ENCODE results near the gene NDUFS2. TPM values are rescaled to one million over a fixed set of nuclear protein-coding genes. Genes with fewer than 3 reads are reported as not detected.

NDUFS2 gene
- 100 to 1,000 TPM; 169 to 198 TPM for total RNA-seq
- long read RNA-seq, transcript NDUFS2-202 (13 exons, 2,064 nt): major isoform, 5 of 531 reads
- long read RNA-seq, partial matches to known transcripts: 487 of 531 reads
- long read RNA-seq, other reads (novel, unspliced or antisense): 39 of 531 reads

DNA sequence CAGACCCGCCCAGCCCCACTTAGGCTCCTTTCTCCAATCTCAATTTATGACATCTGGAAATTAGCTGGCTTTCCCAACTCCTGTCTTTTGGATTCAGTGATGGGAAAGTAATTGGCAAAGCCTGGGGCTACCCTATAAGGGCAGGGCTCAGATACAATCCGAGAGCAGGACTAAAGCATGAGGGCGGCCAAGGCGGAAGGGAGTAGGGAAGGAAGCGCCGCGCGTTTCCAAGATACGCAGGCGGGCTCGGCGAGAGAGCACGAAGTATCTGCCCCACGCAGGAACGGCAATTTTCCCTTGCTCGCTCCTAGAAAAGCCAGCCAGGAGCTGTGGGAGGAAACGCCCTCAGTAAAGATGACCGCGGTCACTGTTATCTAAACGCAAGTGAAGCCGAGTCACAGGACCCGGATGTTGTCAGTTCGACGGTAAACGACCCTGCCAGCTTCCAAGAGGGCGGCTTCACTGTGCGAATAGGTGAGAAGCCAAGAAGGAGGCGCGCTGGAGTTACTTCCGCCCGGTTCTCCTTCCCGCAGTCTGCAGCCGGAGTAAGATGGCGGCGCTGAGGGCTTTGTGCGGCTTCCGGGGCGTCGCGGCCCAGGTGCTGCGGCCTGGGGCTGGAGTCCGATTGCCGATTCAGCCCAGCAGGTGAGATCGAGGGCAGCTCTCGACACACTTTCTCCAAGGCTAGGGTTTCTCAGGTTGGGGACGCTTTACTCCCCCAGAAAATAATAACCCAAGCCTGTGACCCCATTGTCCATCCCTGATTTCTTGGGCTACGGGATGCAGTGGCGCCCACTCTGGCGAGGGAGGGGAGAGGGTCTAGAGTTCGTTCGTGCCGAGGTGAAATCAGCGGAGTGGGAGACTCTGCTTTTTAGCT, at the start of gene NDUFS2:
TSS of gene NDUFS2 (plus strand) at position 532 of the 877 bp plus-strand sequence. CDS start at position 551, 19 bp downstream.
- ATAC-seq: peak; percentile 85 to 89

GRCh38 chr1:161153176-161153575, 49.0 kb upstream of the NDUFS2 start:
- no peak for DNase-seq
- intact Hi-C loops (cut with DNase I): no loop called here
- ATAC-seq: no peak

More for the DNA sequence above, at the start of gene NDUFS2:
- DNase-seq: peak; percentile 98
- intact Hi-C loops (cut with DNase I): no loop called here

DNA sequence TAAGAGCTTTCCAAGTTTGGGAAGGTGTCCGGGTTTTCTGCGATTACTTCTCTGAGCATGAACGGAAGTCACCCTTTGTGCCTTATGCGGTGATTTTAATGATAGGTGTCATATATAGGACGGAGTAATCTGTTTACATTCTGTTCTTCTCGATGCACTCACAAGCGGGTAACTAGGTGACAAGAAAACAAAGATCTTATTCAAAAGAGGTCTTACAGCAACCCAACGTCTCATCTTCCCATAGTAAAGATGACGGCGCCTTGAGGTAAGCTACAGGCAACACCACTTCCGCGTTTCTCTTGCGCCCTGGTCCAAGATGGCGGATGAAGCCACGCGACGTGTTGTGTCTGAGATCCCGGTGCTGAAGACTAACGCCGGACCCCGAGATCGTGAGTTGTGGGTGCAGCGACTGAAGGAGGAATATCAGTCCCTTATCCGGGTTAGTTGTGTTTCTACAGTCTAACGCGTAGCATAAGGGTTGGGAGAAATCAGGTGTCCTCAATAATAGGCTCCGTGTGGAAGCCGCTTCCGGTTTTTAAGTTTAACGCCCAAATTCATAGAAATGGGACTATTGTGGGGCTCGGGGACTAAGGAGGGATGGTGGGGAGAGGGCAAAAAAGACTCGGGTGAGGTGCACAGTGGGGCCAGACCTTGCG, 48.4 kb upstream of the NDUFS2 start, which contains the start of gene UFC1:
TSS of gene UFC1 (plus strand) at position 297 of the 656 bp plus-strand sequence. CDS start at position 317, 20 bp downstream.
- ATAC-seq (peak; percentile 93 to 96), DNase-seq (peak; percentile 86)
- intact Hi-C loops (cut with DNase I): no loop called here

DNA sequence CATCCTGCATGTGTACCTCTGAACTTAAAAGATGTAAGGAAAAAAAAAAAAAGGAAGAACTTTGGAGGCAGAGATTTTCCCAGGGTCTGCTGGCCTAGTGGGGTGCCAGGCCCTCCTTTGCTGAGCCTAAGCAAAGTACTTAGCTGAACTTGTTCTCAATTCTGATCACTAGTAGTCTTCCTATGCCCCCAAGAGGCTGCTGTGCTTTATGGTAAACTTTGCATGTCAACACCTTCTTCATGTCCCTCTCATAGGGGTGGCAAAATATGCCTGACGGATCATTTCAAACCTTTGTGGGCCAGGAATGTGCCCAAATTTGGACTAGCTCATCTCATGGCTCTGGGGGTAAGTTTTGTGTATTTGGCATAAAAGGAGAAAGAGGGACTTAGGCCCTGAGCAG, 44.3 kb upstream of the NDUFS2 start:
- intact Hi-C loops (cut with DNase I): no loop called here
- DNase-seq: no peak
- no peak for ATAC-seq

DNA sequence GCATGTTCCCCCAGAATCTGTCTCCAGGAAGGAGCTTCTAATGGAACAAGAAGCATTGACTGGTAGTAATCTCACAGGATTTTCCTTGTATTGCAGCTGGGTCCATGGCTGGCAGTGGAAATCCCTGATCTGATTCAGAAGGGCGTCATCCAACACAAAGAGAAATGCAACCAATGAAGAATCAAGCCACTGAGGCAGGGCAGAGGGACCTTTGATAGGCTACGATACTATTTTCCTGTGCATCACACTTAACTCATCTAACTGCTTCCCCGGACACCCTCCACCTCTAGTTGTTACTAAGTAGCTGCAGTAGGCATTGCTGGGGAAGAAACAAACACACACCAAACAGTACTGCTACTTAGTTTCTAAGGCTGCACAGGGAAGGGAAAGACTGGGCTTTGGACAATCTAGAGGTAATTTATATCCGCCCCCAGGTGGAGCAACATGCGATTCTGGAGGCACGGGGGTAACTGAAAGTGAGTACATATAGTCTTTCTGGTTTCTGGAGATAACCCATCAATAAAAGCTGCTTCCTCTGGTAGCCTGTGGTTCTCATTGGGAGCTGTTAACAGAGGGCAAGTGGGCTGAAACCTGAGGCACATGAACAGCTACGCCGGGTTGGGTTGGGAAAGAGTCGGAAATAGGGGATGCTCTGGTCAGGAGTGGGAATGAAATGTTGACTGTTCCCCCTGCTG, 43.7 kb upstream of the NDUFS2 start:
- intact Hi-C loops (cut with DNase I): no loop called here
- ATAC-seq: no peak

DNA sequence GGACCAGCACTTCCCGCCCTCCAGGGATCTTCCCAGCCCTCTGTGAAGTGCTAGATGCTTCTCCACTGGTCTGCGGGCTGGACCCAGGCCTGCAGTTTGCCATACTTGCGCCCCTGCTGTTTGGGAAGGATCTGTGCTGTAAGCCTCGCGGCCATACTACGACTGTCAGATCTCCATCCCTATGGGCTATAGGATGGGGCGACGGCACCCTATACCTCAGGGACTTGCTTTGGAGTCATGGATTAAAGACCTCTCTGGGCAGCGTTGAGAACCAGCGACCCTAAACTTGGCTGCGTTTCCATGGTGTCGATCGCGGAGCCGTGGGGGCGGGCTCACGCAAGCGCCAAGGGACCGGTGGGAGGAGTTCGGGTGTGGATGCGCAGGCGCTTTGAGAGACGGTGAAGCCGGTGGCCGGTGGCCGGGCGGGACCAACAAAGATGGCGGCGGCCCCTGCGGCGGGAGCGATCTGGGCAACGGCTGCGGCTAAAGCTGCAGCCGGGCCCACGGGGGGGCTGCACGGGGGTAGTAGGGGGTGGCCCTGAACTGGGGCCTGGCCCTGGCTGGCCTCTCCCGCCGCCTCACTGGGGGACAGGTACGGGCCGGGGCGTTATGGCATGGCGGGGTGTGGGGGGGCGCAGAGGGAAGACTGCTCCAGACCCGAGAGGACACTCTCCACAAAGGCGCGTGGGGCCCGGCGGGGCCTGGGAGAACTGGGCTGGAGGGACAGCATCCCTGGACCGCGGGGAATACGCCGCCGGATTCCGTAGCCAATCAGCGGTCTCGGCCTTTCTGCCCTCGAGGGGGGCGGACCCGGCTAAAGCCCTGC, 42.9 kb upstream of the NDUFS2 start, which contains the start of gene USP21:
TSS of gene USP21 (plus strand) at position 414 of the 826 bp plus-strand sequence. CDS start 1,141 bp downstream, outside the sequence.
- intact Hi-C loops (cut with DNase I): no loop called here
- ATAC-seq (peak; percentile 96), DNase-seq (peak; percentile 95)

More for the DNA sequence above, 43.7 kb upstream of the NDUFS2 start:
- peak; percentile 5 for DNase-seq

GRCh38 chr1:161159913-161160243, 42.3 kb upstream of the NDUFS2 start:
- no peak for ATAC-seq
- intact Hi-C loops (cut with DNase I): no loop called here
- DNase-seq: peak; percentile 13

GRCh38 chr1:161160671-161161145, 41.5 kb upstream of the NDUFS2 start:
- ATAC-seq (no peak), DNase-seq (peak; percentile 21)
- intact Hi-C loops (cut with DNase I): no loop called here

- intact Hi-C loops (cut with DNase I): no loop called here
- peak; percentile 12 for DNase-seq
- no peak for ATAC-seq
These were observed 40.5 kb upstream of the NDUFS2 start for GRCh38 chr1:161161652-161162051.

DNA sequence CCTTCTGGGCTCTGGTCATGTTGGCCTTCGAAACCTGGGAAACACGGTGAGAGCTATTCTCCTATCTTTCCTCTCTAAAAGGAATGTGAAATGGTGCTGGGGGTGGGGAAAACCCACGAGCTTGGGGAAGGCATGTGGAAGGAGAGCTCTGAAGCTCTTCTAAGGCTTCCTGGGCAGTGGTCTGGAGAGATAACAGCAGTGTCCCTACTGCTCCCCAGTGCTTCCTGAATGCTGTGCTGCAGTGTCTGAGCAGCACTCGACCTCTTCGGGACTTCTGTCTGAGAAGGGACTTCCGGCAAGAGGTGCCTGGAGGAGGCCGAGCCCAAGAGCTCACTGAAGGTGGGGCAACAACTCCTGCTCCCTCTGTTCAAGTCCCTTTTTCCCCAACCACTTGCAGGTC, 40.1 kb upstream of the NDUFS2 start:
- DNase-seq (peak; percentile 17), ATAC-seq (no peak)
- intact Hi-C loops (cut with DNase I): no loop called here

GRCh38 chr1:161162806-161163205, 39.4 kb upstream of the NDUFS2 start:
- intact Hi-C loops (cut with DNase I): no loop called here
- DNase-seq (peak; percentile 8), ATAC-seq (no peak)

GRCh38 chr1:161163793-161164192, 38.4 kb upstream of the NDUFS2 start:
- DNase-seq: peak; percentile 14
- ATAC-seq: no peak
- intact Hi-C loops (cut with DNase I): no loop called here

DNA sequence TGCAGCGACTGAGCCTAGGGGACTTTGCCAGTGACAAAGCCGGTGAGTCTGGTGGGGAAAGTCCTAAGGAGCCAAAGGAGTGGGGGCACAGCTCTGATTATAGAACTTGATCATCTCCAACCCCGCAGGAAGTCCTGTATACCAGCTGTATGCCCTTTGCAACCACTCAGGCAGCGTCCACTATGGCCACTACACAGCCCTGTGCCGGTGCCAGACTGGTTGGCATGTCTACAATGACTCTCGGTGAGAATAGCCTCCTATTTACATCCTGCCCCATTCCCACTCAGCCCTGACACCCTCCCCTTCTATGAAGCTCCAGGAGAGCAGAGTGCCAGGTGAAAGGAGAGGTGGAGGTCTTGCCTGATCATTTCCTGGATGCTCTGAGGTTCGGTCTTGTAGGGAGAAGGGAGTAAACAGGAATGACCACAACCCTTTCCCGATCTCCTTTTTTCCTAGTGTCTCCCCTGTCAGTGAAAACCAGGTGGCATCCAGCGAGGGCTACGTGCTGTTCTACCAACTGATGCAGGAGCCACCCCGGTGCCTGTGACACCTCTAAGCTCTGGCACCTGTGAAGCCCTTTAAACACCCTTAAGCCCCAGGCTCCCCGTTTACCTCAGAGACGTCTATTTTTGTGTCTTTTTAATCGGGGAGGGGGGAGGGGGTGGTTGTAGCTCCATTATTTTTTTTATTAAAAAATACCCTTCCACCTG, 37.1 kb upstream of the NDUFS2 start:
- peak; percentile 18 for DNase-seq
- ATAC-seq: no peak
- intact Hi-C loops (cut with DNase I): no loop called here

DNA sequence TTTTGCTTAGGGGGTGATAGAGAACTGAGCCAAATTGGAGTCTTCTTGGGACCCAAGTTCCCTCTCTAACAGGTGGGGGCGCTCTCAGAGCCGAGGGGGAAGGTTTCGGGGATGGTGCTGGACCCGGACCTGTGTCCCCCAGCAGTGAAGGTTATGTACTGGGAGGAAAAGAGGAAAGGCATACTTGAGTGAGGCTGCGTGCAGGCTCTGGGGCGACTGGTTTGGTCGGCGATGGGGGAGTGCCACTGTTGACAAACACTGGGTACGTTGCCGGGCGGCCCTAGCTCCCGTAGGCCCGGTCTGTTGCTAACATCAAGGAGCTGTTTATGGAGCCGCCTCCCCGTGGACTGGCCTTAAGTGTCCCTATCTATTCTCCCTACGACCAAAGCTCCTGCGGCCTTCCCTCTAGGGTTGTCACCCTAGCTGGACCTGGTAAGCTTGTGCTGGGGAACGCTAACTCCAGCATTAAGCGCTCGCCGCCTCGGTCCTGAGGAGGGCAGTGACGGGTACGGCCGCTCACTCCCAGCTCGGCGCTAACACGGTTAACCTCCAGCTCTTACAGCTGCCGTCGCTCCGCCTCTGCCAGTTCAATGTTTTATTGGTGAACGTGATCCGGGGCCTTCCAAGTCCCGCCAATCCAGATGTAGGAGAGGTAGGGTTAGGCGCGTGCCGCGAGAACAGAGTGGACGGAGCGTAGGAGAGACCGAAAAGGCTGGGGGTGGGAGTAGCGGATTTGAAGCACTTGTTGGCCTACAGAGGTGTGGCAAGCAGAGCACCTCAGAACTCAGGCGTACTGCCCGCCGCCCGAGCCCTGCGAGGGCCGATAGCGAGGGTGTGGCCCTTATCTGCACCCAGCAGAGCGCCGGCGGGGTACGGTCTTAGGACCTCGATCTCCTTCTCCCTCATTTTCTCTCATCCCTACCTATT, 36.2 kb upstream of the NDUFS2 start, which contains the start of gene PPOX:
TSS of gene PPOX (plus strand) at position 685 of the 927 bp plus-strand sequence. CDS start 422 bp downstream, outside the sequence.
- intact Hi-C loops (cut with DNase I): no loop called here
- DNase-seq (peak; percentile 98), ATAC-seq (peak; percentile 97)

DNA sequence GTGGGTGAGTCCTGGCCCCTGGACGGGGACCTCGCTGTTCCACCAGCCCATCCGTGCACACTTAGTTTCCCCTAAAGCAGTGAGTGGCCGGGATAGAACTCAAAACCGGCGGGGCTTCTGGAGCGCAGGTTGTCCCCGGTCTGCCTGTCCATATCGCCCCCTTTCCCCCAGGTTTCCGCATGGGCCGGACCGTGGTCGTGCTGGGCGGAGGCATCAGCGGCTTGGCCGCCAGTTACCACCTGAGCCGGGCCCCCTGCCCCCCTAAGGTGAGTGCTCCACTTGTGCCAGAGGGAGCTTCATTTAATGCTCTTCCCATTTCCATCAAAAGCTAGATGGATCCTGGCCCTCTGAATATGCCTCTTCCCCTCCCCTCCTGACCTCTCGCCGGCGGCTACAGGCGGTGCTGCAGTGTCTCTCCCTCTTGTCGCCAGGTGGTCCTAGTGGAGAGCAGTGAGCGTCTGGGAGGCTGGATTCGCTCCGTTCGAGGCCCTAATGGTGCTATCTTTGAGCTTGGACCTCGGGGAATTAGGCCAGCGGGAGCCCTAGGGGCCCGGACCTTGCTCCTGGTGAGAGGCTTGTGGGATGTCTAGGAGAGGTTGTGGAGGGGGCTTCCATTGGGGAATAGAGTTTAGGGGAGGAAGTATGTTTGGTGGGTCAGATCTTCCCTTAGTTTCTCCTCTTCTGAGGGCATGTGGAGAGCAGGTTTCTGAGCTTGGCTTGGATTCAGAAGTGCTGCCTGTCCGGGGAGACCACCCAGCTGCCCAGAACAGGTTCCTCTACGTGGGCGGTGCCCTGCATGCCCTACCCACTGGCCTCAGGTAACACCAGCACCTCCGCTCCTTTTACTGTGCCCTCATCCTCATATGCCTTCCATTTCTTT, 35.3 kb upstream of the NDUFS2 start:
- intact Hi-C loops (cut with DNase I): no loop called here
- ATAC-seq (peak in 1 of 2 donors; percentile 1), DNase-seq (peak; percentile 19)

- no peak for ATAC-seq
- intact Hi-C loops (cut with DNase I): no loop called here
- peak; percentile 18 for DNase-seq
These were observed 33.3 kb upstream of the NDUFS2 start for GRCh38 chr1:161168906-161169305.
